Subcutaneous adipose tissue (tissue), 4 donors: ENCODE data around the gene MPST. TPM values are rescaled to one million over a fixed set of nuclear protein-coding genes. Genes with fewer than 3 reads are reported as not detected.

Experiments
- total RNA-seq, 4 donors: library from RNA; depleted of rRNA; stranded (reverse); fragments of >200 nt; gene quantifications; one replicate each; pipeline ENCODE4 v1.1.0, GENCODE V29; 2016
- TF ChIP-seq, protein P1 (sequence below): fragments of 450-650 bp; IDR thresholded peaks from one replicate; pipeline ENCODE4 v1.5.1; 2016; ENCODE audit warnings: low read depth, mild to moderate bottlenecking, control low read depth, antibody characterized with exemption, moderate library complexity

MPST gene
- total RNA-seq, 4 donors from 2014 or later, result 61.1 to 320 (median 149) TPM

DNA sequence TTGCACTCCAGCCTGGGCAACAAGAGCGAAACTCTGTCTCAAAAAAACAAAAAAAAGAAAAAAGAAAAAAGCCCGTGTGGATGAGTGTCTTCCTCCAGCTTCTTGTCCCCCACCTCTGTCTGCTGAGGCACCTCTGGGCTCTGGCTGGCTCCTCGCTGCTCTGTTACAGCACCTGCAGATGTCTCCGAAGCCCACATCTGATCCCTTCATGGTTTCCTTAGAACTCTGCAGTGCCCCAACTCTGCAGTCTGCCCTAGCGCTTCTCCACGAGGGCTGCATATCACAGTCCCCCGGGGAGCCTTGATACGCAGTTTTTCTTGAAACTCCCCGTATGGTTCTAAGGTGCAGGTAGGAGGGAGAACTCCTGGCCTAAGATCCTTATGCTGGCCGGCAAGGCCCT is 47.9 kb downstream of the MPST start:
- TF ChIP-seq, protein P1, sequence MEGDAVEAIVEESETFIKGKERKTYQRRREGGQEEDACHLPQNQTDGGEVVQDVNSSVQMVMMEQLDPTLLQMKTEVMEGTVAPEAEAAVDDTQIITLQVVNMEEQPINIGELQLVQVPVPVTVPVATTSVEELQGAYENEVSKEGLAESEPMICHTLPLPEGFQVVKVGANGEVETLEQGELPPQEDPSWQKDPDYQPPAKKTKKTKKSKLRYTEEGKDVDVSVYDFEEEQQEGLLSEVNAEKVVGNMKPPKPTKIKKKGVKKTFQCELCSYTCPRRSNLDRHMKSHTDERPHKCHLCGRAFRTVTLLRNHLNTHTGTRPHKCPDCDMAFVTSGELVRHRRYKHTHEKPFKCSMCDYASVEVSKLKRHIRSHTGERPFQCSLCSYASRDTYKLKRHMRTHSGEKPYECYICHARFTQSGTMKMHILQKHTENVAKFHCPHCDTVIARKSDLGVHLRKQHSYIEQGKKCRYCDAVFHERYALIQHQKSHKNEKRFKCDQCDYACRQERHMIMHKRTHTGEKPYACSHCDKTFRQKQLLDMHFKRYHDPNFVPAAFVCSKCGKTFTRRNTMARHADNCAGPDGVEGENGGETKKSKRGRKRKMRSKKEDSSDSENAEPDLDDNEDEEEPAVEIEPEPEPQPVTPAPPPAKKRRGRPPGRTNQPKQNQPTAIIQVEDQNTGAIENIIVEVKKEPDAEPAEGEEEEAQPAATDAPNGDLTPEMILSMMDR, result no peak

DNA sequence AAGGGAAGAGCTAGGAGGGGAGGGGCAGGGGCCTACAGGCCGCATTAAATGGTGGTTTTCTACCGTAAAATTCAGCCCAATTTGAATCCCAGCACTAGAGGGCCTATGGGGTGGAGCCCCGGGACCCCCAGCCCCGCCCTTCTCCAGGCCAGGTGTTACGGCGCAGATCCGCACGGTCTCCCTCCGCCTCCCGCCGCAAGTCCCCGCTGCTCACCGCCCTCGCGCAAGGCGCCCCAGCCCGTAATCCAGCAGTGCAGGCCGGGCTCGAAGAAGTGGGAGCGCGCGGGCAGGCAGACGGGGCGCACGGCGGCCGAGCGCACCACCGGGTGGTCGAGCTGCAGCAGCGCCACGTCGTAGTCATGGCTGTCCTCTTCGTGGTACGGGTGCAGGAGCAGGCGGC is 49.3 kb downstream of the MPST start:
- TF ChIP-seq, protein P1, result no peak

DNA sequence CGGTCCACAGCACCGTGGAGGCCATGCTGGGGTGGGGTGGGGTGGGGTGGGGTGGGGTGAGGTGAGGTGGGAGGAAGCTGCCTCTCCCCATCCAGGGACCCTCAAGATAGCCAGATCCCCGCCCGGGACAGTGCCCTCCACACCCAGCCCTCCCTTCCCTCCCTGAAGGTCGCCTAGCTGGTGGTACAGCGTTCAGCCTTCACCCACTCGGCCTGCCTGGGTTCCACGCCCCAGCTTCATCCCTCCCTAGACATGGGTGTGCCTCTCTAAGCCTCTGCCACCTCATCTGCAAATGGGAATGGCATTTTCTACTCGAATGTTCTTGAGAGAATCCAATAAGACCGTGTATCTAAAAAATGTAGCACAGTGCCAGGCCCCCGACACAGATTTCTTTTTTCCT is 49.8 kb downstream of the MPST start:
- TF ChIP-seq, protein P1, result no peak

DNA sequence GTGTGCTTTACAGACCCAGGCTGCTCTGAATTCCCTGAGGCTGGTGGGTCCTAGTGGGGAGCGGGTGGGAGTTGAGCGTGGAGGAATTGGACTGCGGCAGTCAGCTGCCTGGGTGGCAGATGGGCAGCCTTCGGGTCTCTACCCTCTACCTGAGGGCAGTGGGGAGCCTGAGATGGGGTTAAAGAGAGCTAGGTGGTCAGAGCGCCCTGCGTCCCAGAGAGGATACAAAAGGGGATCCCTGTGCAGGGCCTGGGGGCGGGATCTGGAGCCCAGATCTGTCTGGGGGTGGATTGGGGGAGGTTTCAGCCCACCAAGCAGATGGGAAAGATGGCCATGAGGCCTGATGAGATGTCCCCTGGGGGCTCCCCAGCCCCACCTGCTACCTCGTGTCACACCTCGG is 50.2 kb downstream of the MPST start:
- TF ChIP-seq, protein P1, result no peak

DNA sequence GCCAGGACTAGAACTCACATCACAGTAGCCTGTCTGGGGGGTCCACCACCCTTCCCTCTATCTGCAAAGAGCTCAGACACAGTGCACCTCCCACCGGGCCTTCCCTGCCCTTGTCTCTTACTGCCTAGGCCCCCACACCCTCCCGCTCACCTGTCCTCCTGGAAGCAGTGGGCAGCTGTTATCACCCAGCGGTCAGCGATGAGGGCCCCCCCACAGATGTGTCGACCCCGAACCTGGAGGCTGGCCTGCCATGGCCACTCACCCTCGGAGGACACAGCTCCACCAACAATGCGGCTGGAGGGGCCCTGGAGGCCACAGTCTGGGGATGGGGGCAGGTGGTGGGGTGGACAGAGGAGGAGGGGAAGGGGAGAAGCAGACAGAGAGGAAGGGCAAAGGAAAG is 50.8 kb downstream of the MPST start:
- TF ChIP-seq, protein P1, result no peak

DNA sequence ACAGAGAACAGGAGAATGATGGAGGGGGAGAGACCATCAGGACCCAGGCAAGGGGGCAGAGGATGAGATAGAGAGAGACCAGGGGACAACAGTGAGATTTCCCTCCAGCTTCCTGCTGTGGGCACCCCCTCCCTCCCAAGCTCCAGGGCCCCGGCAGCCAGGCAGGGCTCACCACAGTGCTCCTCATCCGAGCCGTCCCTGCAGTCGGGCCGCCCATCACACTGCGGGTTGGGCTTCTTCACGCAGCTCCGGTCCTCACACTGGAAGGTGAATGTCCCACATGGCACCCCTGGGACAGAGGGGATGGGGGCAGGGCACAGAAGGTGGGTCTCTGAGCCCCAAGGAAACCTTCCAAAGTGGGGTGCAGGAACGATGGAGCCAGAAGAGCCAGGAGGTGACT is 51.2 kb downstream of the MPST start:
- TF ChIP-seq, protein P1, result no peak

DNA sequence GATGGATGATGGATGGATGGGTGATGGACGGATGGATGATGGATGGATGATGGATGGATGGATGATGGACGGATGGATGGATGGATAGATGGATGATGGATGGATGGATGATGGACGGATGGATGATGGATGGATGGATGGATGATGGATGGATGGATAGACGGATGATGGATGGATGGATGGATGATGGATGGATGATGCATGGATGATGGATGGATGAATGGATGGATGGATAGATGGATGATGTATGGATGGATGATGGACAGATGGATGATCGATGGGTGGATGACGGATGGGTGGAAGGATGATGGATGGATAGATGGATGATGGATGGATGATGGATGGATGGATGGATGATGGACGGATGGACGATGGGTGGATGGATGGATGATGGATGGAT is 53.1 kb downstream of the MPST start:
- TF ChIP-seq, protein P1, result no peak
